ENCODE measurements around the gene PRSS36. TPM values are rescaled to one million over a fixed set of nuclear protein-coding genes. Genes with fewer than 3 reads are reported as not detected.

Gene PRSS36
- total and polyA plus RNA-seq, 9 of the 15 experiments (the other 6 are each of a cell fraction or from before 2014, with no cell fraction given) = 0.09 to 1.2 (median 0.54) TPM; not detected in 2

DNA sequence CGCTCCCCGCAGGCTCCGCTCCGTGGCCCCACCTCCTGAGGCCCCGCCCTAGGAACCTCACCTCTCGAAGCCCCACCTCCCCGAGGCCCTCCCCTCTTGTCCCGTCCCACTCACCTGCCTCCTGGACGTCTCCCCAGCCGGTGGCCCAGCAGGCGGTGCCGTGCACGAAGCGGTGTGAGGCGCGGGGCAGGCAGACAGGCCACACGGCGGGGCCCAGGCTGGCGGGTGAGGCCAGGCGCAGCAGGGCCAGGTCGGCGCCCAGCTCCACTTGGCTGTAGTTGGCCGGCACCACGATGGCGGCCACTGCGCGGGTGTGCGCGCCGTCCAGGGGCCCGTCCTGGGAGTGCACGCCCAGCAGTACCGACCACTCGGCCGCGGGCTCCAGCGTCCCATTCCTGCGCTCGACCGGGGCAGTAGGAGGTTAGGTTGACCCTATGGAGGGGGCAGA lies 1.6 kb downstream of the PRSS36 start (continued):
- TF ChIP-seq, protein P1, sequence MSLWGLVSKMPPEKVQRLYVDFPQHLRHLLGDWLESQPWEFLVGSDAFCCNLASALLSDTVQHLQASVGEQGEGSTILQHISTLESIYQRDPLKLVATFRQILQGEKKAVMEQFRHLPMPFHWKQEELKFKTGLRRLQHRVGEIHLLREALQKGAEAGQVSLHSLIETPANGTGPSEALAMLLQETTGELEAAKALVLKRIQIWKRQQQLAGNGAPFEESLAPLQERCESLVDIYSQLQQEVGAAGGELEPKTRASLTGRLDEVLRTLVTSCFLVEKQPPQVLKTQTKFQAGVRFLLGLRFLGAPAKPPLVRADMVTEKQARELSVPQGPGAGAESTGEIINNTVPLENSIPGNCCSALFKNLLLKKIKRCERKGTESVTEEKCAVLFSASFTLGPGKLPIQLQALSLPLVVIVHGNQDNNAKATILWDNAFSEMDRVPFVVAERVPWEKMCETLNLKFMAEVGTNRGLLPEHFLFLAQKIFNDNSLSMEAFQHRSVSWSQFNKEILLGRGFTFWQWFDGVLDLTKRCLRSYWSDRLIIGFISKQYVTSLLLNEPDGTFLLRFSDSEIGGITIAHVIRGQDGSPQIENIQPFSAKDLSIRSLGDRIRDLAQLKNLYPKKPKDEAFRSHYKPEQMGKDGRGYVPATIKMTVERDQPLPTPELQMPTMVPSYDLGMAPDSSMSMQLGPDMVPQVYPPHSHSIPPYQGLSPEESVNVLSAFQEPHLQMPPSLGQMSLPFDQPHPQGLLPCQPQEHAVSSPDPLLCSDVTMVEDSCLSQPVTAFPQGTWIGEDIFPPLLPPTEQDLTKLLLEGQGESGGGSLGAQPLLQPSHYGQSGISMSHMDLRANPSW (CRISPR knock-in tag; IDR thresholded peaks at IDR 0.05) = no peak
- TF ChIP-seq TRIM28 (IDR thresholded peaks at IDR 0.05) = no peak
- TF ChIP-seq, protein P2, sequence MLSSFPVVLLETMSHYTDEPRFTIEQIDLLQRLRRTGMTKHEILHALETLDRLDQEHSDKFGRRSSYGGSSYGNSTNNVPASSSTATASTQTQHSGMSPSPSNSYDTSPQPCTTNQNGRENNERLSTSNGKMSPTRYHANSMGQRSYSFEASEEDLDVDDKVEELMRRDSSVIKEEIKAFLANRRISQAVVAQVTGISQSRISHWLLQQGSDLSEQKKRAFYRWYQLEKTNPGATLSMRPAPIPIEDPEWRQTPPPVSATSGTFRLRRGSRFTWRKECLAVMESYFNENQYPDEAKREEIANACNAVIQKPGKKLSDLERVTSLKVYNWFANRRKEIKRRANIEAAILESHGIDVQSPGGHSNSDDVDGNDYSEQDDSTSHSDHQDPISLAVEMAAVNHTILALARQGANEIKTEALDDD (IDR thresholded peaks at IDR 0.05) = no peak
- no peak for TF ChIP-seq HSF4 (CRISPR knock-in tag; IDR thresholded peaks at IDR 0.05; ENCODE audit: borderline replicate concordance)
- no peak for TF ChIP-seq FOS (IDR thresholded peaks at IDR 0.05; ENCODE audit: extremely low read depth, insufficient read length)
- TF ChIP-seq ZNF766 (CRISPR knock-in tag; conservative IDR thresholded peaks at IDR 0.05) = no peak
- TF ChIP-seq ILK (tag; IDR thresholded peaks at IDR 0.05; ENCODE audit: borderline replicate concordance, low read depth) = no peak
- peak; percentile 91 for TF ChIP-seq L3MBTL2 (IDR thresholded peaks at IDR 0.05)
- no peak for TF ChIP-seq HLTF (IDR thresholded peaks at IDR 0.05)
- no peak for TF ChIP-seq MCM2 (IDR thresholded peaks at IDR 0.05; ENCODE audit: low read depth)
- no peak for TF ChIP-seq KAT7 (CRISPR knock-in tag; IDR thresholded peaks at IDR 0.05; ENCODE audit: borderline replicate concordance)
- TF ChIP-seq ZNF699 (CRISPR knock-in tag; IDR thresholded peaks at IDR 0.05; ENCODE audit: insufficient replicate concordance) = no peak
- TF ChIP-seq, protein P3, sequence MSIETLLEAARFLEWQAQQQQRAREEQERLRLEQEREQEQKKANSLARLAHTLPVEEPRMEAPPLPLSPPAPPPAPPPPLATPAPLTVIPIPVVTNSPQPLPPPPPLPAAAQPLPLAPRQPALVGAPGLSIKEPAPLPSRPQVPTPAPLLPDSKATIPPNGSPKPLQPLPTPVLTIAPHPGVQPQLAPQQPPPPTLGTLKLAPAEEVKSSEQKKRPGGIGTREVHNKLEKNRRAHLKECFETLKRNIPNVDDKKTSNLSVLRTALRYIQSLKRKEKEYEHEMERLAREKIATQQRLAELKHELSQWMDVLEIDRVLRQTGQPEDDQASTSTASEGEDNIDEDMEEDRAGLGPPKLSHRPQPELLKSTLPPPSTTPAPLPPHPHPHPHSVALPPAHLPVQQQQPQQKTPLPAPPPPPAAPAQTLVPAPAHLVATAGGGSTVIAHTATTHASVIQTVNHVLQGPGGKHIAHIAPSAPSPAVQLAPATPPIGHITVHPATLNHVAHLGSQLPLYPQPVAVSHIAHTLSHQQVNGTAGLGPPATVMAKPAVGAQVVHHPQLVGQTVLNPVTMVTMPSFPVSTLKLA (conservative IDR thresholded peaks at IDR 0.05) = no peak

Measured in K562 (cell line).